GF-D8 (cell line): ENCODE measurements around the gene NAP1L1.

Experiments used
- DNase-seq: peaks from one replicate; lab custom pipeline; 2025; lab: John Stamatoyannopoulos, UW

The NAP1L1 gene

GRCh38 chr12:76040461-76040860 is 44.0 kb downstream of the NAP1L1 start:
- DNase-seq, result no peak

GRCh38 chr12:76038176-76038575 is 46.3 kb downstream of the NAP1L1 start:
- DNase-seq, result no peak

GRCh38 chr12:76037130-76038103 is 47.1 kb downstream of the NAP1L1 start:
- DNase-seq, result peak; percentile 38

GRCh38 chr12:76035045-76035444 is 49.4 kb downstream of the NAP1L1 start:
- no peak for DNase-seq

DNA sequence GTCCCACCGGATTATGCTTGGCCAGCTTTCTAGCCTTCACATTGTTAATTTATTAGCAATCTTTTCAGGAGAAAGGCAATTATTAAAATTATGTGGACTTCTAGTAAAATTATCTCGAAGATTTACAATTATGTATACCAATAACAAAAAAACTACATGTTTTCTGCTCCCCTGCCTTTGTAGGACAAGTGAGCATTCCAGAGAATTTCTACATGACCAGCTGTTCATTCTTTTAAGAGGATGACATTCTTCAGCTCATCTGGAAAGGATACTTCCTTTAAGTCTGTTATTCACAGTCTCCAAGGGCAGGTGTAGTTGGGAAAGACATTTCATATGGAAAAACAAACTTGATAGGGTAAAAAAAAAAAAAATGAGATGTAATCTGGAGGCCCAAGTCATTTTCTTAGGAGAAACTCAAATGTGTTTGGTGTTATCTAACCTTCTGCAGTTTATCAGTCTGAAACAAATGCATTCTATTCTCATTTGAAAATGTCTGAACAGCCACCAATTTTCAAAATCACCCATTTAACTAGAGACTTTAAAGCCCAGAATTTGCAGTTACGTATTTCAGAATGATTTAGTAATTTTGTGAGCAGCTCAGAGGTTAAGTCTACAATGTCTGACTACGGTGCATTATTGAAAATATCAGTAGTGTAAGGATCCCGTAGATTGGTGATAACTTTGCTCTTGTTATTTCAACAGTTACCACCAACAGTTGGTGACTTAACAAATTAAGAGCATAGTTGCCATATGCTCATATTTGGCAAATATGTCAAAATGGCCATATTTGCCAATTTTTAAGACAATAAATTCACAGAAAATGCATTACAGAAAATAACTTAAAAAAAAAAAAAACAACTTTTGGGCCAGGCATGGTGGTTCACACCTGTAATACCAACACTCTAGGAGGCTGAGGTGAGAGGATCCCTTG is 51.1 kb downstream of the NAP1L1 start:
- no peak for DNase-seq

DNA sequence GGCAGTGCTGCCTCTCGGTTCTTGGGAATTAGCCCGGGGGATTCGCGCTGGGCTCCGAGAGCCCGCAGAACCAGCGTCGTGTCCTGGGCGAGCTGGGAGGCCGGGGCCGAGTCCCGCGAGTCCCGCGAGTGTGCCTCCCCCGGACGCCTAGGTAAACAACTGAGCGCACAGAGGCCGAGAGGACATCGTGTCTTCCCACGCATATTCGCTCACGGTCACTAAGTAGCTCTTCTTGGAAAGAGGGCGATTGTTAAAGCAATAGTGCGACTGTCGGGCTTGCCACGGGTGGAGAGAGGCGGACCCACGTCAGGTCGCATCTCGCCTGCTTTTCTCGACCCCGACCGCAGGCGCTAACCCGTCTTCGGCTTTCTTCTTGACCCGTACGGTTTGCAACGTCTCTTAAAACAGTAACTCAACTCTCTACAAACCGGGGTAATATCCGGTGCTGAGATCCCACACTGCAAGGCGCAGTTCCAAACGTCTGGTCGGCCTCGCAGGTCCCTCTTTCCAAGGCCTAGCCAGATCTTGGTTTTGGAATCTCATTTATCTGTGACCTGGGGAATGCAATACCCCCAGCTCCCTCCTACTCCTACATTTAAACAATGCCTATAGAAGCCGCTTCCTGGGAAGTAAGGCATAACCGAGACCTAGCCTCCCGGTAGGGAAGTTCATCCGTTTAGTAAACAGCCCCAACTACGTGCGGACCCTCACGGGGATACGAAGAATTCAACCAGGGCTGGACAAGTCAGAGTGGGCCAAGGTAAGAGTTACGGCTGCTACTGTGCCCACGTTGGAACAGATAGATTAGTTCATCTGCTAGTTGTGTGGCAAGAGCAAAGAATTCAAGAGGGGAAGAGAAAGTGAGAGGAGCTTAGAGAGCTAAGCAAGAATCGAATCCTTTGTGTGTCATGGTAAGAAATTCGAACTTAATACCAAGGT is 52.2 kb downstream of the NAP1L1 start:
- no peak for DNase-seq

DNA sequence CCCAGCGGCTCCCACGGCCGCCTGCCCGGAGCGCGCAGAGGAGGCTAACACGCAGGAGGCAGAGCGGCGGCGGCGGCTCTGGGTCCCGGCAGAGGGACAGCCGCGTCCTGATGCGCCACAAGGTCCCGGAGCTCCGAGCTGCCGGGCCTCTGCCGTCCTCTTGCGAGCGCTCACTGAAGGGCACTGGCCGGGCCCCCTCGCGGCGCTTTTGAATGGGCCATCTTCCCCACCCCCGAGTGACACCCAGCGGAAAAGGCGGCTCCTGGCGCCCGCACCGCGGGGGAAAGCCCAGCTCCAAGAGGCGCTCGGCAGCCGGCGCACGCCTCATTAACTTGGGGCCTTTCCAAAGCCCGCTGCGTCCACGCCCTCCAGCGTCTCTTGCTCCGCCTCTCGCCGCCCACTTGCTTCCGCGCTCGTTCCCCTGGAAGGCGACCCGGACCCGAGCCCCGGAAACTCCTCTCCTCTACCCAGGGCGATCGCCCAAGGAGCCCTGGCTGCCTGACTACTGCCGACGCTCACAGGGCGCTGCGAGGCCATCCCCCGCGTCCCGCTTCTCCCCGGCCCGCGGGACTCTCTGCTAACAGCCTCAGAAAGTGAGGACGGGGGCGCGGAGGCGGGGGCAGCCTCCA is 53.0 kb downstream of the NAP1L1 start, which contains the start of gene PHLDA1:
Gene PHLDA1 (minus strand): TSS at position 363 of the 629 bp plus-strand sequence.
- DNase-seq, result peak; percentile 32

- no peak for DNase-seq
These were observed 53.4 kb downstream of the NAP1L1 start for GRCh38 chr12:76031081-76031413.

DNA sequence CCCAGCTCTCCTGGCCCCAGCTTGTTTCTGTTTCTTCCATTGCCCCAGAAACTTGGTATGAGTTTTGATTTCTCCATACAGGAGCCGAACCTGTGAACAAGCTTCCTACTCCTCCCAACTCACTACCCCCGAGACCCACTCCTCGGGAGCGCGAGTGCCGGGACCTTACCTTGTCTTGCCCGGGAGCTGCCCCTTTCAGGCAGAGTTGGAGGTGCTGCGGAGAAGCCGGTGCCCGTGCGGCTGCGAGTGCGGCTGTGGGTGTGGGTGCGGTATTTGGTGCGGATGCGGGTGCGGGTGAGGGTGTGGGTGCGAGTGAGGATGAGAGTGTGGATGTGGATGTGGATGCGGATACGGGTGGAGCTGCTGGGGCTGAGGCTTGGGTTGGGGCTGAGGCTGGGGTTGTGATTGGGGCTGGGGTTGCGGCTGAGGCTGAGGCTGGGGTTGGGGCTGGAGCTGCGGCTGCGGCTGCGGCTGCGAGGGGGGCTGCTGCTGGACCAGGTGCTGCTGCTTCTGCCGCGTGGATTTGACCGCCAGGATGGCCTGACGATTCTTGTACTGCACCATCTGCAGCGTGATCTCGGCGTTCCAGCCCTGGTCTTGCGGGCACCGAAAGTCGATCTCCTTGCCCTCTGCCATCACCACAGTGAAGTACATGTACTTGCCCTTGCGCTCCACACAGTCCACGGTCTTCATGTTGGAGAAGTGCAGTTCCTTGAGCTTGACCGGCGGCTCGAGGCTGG is 54.0 kb downstream of the NAP1L1 start:
- DNase-seq, result no peak

DNA sequence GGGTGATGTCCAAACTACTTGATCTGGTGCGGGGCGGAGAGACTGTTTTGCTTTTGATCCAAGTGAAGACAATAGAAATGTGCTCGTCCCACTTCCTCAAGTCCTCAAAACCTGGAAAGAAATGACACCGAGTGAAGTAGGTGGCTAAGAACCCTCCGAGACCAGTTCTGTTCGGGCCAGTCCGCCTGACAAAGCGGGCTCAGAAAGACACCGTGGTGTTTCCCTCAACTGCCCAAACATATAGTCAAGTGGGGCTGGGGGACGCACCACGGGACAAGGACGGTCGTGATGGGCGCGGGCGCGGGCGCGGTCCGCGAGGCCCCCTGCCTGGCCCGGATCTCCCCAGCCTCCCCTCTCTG is 54.5 kb downstream of the NAP1L1 start:
- no peak for DNase-seq

GRCh38 chr12:76028571-76029277 is 55.8 kb downstream of the NAP1L1 start:
- DNase-seq, result no peak

DNA sequence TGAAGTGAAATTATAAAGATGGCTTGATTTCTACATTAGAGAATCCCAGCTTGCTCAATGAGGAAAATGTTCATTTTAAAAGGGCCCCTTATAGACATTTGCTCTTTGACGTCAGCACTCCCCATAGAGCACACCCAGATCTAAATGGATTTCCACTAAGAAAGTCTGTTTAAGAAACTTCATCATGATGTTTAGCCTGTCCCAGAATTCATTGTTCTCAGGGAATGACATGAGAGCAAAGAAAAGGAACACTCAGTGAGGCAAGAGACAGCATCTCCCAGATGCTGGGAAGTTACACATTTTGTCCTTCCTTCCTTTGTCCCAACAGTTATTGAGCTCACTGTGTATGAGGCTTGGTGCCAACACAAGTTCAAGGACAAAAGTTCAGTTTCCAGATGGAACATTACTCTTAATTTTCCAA is 57.8 kb downstream of the NAP1L1 start:
- DNase-seq, result no peak

DNA sequence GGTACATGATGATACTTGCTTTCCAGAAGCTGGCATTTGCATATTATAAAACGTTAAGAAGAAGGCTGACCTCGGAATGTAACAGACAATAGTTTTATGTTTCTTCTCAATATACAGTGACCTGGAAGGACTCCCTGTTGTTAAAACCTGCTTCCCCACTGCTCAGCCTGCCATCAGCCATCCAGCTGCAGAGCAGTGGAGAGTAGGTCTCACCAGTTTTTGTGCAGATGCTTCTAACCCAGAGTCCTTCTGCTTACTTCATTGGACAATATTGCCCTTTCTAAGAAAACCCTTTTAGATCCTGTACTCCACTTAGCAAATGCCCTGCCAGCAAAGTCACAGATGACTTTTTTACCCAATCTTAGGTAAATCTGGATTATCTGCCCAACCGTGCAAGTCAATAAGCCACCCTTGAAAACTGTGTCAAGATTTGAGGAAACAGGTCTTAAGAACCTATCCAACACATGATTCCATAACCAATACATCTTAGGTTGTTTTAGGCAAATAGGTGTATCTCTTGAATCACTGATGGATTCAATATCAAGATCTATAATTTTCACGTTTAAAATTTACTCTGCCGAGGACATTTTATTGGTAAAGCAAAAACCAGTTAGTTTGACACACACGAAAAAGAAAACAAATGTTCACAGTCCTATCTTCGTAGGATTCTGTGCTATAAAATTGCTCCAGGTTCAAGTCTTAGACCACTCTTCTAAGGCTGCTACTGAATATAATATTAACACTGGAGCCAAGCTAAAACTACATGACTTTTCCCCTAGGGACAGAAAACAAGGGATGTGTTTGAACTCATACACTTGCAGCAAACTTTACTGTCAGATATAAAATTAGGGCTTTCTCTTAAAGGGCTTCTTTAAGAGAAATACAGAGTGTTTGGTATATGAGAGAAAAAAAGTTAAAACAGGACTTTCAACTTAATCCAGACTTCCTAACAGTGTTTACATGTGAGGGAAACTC is 58.6 kb downstream of the NAP1L1 start:
- no peak for DNase-seq

GRCh38 chr12:76024942-76025600 is 59.4 kb downstream of the NAP1L1 start:
- DNase-seq, result no peak

DNA sequence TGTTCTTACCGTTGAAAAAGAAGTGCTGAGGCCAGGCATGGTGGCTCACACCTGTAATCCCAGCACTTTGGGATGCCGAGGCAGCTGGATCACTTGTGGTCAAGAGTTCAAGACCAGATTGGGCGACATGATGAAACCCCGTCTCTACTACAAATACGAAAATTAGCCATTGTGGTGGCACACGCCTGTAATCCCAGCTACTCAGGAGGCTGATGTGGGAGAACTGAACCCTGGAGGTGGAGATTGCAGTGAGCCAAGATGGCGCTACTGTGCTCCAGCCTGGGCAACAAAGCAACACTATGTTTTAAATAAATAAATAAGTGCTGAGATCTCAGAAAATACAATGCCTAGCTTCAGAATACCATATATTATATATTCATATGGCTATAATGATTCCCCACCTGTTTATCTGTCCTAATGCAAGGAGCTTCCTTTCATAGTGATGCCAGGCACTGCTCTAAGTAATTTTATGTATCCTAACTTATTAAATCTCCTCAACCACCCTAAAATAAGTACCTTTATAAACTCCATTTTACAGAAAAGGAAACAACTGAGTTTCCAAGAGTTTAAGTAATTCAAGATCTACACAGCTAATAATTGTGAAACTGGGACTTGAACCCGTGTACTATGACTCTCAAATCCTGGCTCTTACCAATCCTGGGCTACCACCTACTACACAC is 60.2 kb downstream of the NAP1L1 start:
- no peak for DNase-seq

GRCh38 chr12:76023069-76023690 is 61.3 kb downstream of the NAP1L1 start:
- DNase-seq, result no peak

GRCh38 chr12:76022506-76022905 is 62.0 kb downstream of the NAP1L1 start:
- no peak for DNase-seq
